Ishikawa (cell line): ENCODE measurements around the gene CACNA1E.

Source experiments
- CEBPB ChIP-seq: IDR thresholded peaks from 2 replicates; pipeline ENCODE4 v1.6.1; 2012
- CREB1 ChIP-seq: IDR thresholded peaks from 2 replicates; pipeline ENCODE4 v1.6.1; 2012; ENCODE audit warnings: low read depth
- EGR1 ChIP-seq: IDR thresholded peaks from 2 replicates; pipeline ENCODE4 v1.6.1; 2012
- EP300 ChIP-seq: IDR thresholded peaks from 2 replicates; pipeline ENCODE4 v1.6.1; 2012; ENCODE audit warnings: borderline replicate concordance
- FOXM1 ChIP-seq: IDR thresholded peaks from 2 replicates; pipeline ENCODE4 v1.6.1; 2012; ENCODE audit warnings: low read depth, borderline replicate concordance
- NFIC ChIP-seq: IDR thresholded peaks from 2 replicates; pipeline ENCODE4 v1.6.1; 2012
- RAD21 ChIP-seq: IDR thresholded peaks from 2 replicates; pipeline ENCODE4 v1.6.1; 2012; ENCODE audit warnings: low read depth
- TAF1 ChIP-seq: IDR thresholded peaks from 2 replicates; pipeline ENCODE4 v1.6.1; 2012; ENCODE audit warnings: low read depth, mild to moderate bottlenecking
- TCF12 ChIP-seq: IDR thresholded peaks from 2 replicates; pipeline ENCODE4 v1.6.1; 2012; ENCODE audit warnings: low read depth
- TEAD4 ChIP-seq: IDR thresholded peaks from 2 replicates; pipeline ENCODE4 v1.6.1; 2012
- YY1 ChIP-seq: IDR thresholded peaks from 2 replicates; pipeline ENCODE4 v1.6.1; 2012; ENCODE audit warnings: low read depth
- ZBTB7A ChIP-seq: IDR thresholded peaks from 2 replicates; pipeline ENCODE4 v1.6.1; 2012; ENCODE audit warnings: low read depth
- TF ChIP-seq, protein P1 (sequence below): IDR thresholded peaks from 2 replicates; pipeline ENCODE4 v1.6.1; 2012; ENCODE audit warnings: low read depth, mild to moderate bottlenecking
- TF ChIP-seq, protein P2 (sequence below): IDR thresholded peaks from 2 replicates; pipeline ENCODE4 v1.6.1; 2012
- TF ChIP-seq, protein P3 (sequence below): IDR thresholded peaks from 2 replicates; pipeline ENCODE4 v1.6.1; 2012

The CACNA1E gene

DNA sequence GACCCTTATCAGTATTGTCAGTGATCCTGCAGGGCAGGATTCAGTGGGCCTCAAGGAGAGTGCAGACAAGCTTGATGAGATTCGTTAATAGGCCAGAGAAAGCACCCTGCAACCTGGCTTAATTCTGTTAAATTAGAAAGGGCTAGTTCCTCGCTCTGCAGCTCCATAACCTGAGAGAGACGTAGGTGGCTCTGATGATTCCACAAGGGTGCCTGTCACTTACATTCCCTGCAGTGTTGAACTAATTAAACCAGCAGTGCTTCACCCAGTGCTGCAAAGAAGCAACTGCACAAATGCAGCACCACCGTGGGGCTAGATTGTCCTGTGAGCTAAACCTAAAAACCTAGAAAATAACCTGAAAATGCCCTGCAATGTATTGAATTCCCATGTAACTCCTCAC lies 270.8 kb downstream of the CACNA1E start:
- TF ChIP-seq TEAD4, result no peak
- TF ChIP-seq, protein P1, sequence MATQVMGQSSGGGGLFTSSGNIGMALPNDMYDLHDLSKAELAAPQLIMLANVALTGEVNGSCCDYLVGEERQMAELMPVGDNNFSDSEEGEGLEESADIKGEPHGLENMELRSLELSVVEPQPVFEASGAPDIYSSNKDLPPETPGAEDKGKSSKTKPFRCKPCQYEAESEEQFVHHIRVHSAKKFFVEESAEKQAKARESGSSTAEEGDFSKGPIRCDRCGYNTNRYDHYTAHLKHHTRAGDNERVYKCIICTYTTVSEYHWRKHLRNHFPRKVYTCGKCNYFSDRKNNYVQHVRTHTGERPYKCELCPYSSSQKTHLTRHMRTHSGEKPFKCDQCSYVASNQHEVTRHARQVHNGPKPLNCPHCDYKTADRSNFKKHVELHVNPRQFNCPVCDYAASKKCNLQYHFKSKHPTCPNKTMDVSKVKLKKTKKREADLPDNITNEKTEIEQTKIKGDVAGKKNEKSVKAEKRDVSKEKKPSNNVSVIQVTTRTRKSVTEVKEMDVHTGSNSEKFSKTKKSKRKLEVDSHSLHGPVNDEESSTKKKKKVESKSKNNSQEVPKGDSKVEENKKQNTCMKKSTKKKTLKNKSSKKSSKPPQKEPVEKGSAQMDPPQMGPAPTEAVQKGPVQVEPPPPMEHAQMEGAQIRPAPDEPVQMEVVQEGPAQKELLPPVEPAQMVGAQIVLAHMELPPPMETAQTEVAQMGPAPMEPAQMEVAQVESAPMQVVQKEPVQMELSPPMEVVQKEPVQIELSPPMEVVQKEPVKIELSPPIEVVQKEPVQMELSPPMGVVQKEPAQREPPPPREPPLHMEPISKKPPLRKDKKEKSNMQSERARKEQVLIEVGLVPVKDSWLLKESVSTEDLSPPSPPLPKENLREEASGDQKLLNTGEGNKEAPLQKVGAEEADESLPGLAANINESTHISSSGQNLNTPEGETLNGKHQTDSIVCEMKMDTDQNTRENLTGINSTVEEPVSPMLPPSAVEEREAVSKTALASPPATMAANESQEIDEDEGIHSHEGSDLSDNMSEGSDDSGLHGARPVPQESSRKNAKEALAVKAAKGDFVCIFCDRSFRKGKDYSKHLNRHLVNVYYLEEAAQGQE, result no peak

DNA sequence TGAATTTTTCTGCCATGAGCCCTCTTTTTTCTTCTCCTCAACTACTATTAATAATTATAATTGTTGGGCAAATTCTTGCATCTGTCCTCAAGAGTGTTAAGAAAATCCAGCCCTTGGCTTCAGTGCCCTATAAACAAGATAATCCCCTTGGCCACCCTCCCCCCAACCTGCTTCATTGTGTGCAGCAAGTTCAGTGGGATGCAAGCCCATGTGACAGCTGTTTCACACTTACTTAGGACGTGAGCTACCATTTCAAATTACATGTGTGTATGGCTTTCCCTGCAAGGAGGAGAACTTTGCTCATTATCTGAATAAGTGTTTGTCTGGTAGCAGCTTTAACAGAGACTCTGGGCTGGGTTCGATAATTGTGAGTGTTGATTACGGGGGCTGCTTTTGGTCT lies 276.2 kb downstream of the CACNA1E start:
- no peak for TF ChIP-seq FOXM1
- TF ChIP-seq EP300, result no peak
- no peak for TF ChIP-seq TEAD4
- no peak for TF ChIP-seq CEBPB
- no peak for TF ChIP-seq TCF12
- TF ChIP-seq RAD21, result no peak
- TF ChIP-seq, protein P2, sequence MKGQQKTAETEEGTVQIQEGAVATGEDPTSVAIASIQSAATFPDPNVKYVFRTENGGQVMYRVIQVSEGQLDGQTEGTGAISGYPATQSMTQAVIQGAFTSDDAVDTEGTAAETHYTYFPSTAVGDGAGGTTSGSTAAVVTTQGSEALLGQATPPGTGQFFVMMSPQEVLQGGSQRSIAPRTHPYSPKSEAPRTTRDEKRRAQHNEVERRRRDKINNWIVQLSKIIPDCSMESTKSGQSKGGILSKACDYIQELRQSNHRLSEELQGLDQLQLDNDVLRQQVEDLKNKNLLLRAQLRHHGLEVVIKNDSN, result no peak
- no peak for TF ChIP-seq YY1
- no peak for TF ChIP-seq EGR1
- no peak for TF ChIP-seq CREB1
- TF ChIP-seq, protein P1, result no peak
- no peak for TF ChIP-seq TAF1
- TF ChIP-seq, protein P3, sequence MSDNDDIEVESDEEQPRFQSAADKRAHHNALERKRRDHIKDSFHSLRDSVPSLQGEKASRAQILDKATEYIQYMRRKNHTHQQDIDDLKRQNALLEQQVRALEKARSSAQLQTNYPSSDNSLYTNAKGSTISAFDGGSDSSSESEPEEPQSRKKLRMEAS, result no peak
- no peak for TF ChIP-seq NFIC
- no peak for TF ChIP-seq ZBTB7A

DNA sequence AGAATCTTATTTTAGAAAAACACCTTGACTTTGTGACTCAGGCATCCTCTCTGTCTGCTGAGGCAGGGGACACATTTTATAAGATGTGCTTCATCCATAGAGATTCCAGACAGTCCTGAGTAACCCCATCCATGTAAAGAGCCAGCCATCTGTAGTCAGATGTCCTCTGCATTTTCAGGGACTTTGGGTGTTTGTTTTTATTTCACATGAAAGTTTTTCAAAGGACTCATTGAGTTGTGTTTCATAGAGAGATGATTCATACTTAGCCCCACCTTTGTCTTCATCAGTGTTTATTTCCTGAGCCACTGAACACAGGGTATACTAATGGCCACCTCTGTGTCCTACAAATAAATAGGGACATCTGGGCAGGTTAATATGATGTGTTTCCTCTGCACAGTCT lies 280.4 kb downstream of the CACNA1E start:
- no peak for TF ChIP-seq EP300
- TF ChIP-seq TCF12, result no peak
- TF ChIP-seq TEAD4, result no peak
- TF ChIP-seq CREB1, result no peak
- TF ChIP-seq, protein P3, result no peak
- TF ChIP-seq ZBTB7A, result no peak
- no peak for TF ChIP-seq NFIC
- TF ChIP-seq, protein P1, result no peak
- TF ChIP-seq EGR1, result no peak
- TF ChIP-seq TAF1, result no peak
- TF ChIP-seq, protein P2, result no peak
- TF ChIP-seq YY1, result no peak
- TF ChIP-seq CEBPB, result no peak
- TF ChIP-seq RAD21, result no peak
- no peak for TF ChIP-seq FOXM1

DNA sequence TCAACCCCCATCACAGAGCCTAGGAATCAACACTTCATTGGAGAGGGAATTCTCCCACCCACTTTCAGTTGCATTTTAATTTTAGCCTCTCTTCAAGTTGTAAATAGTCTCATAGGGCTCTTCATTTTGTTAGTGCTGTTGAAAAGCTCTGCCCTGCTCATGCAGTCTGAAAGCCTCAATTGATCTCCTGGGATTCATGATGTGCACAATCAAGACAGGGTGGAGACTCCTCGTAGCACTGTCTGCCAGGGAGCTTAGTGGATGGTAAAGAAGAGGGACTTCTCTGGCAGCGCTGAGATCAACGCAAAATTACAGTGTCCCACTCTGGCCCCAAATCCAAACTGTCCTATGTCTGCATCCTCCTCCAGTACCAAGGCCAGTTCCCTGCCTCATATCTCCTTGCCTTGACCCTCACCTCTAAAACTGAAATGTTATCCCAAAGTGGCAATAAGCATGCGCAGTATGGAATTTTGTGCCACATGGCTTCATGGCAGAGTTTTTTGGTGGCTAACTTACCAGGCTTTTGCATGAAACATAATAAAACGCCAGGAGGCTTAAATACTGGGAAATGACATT lies 282.2 kb downstream of the CACNA1E start:
- TF ChIP-seq, protein P1, result peak; percentile 78
- TF ChIP-seq EP300, result no peak
- TF ChIP-seq TEAD4, result no peak
